Neural crest cell (in vitro differentiated cells): Measurements from ENCODE around the gene RPL12. TPM values are rescaled to one million over a fixed set of nuclear protein-coding genes. Genes with fewer than 3 reads are reported as not detected.

Source experiments
- DNase-seq: peaks from one replicate; pipeline ENCODE4 v3.0.0; 2021; ENCODE audit warnings: low read depth, mixed read lengths, low spot score
- H3K27ac Mint-ChIP-seq: one replicate; pipeline ENCODE4 v1.8.0; 2021; ENCODE audit warnings: mild to moderate bottlenecking, mixed read lengths; ENCODE audit not compliant: unreplicated experiment
- H3K27me3 Mint-ChIP-seq: 2 replicates; pipeline ENCODE4 v1.8.0; 2021; ENCODE audit warnings: low read depth, mild to moderate bottlenecking, mixed read lengths
- H3K36me3 Mint-ChIP-seq: 2 replicates; pipeline ENCODE4 v1.8.0; 2021; ENCODE audit warnings: low read depth, mild to moderate bottlenecking, mixed read lengths
- H3K4me1 Mint-ChIP-seq: 2 replicates; pipeline ENCODE4 v1.8.0; 2021; ENCODE audit warnings: mixed read lengths
- H3K4me3 Mint-ChIP-seq: one replicate; pipeline ENCODE4 v1.8.0; 2021; ENCODE audit warnings: mild to moderate bottlenecking, mixed read lengths
- H3K9me3 Mint-ChIP-seq: 2 replicates; pipeline ENCODE4 v1.8.0; 2021; ENCODE audit warnings: mixed read lengths
- total RNA-seq: library from RNA; stranded (reverse); gene quantifications from 2 replicates; pipeline ENCODE4 v1.2.1, GENCODE V29; 2021
- TF ChIP-seq, protein P1 (sequence below): fragments of 200-600 bp; sonication (generic); conservative IDR thresholded peaks from 2 replicates; pipeline ENCODE4 v1.5.0; 2021; ENCODE audit warnings: antibody characterized with exemption, mild to moderate bottlenecking

Gene RPL12
- total RNA-seq, 1 donor from 2014 or later: 1,131 TPM

DNA sequence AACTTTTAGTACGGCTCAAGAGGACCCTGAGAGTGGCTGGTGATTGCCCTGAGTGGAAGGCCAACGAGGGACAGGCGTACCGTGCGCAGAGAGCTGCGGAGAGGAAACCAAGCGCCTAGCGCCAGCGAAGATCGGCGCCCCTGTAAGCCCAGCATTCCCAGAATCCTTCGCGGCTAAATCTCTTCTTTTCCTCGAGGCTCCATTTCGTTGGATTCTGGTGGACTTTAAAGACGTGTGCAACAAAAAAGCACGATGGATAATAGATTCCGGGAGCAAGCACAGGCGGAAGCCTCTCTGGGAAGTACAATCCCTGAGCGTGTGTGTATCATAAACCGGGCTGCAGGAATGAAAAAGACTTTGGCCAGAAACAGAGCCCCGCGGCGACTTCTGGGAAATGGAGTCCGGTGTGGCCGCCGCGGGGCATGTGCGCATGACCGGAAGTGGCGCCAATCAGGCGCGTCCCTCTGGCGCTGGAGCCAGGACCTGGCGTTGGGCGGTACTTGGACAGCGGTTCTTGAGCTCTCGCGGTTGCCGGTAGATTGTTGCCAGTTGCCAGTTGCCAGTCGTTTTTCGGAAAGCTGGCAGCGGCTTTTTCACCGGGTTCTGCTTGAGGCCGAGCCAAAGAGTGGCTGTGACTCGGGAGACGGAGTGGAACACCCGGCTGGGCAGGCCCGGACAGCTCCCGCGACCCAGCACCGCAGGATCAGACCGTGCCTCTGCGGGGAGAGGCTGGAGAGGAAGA lies 27.1 kb downstream of the RPL12 start, which contains the start of gene ZNF79:
Gene ZNF79, plus strand, starts transcription at position 449 of the 742 bp plus-strand sequence. CDS start 406 bp downstream, outside the sequence.
- Mint-ChIP-seq H3K27ac (peak within 1 kb of the TSS; percentile 99), H3K4me3 (peak within 1 kb of the TSS; percentile 94), H3K27me3 (no peaks in the 10 kb centered on the region), H3K36me3 (peaks cover 4% of the 10 kb centered on the region), H3K4me1 (peaks cover 46% of the 10 kb centered on the region), H3K9me3 (no peaks in the 10 kb centered on the region)
- TF ChIP-seq, protein P1, sequence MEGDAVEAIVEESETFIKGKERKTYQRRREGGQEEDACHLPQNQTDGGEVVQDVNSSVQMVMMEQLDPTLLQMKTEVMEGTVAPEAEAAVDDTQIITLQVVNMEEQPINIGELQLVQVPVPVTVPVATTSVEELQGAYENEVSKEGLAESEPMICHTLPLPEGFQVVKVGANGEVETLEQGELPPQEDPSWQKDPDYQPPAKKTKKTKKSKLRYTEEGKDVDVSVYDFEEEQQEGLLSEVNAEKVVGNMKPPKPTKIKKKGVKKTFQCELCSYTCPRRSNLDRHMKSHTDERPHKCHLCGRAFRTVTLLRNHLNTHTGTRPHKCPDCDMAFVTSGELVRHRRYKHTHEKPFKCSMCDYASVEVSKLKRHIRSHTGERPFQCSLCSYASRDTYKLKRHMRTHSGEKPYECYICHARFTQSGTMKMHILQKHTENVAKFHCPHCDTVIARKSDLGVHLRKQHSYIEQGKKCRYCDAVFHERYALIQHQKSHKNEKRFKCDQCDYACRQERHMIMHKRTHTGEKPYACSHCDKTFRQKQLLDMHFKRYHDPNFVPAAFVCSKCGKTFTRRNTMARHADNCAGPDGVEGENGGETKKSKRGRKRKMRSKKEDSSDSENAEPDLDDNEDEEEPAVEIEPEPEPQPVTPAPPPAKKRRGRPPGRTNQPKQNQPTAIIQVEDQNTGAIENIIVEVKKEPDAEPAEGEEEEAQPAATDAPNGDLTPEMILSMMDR: peak; percentile 11
- peak; percentile 91 for DNase-seq

DNA sequence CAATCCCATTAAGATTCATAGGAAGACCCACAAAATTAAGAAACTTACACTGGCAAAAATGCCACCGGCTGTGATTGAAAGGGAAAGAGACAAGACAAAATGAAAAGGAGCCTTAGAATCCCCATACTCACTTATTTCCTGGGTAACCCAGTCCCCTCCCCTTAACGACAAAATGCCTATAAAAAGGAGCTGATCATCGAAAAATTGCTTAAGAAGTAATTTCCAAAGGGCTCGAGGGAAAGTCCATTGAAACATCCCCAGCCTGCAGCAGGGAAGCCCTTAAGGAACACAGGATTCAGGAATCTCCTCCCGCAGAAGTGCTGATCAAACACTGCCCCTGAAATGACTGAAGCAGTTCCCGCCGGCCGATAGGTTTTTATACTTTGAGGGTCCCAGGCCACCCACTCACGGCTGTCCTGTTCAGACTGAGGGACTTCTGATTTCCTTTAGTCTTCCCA lies 27.7 kb downstream of the RPL12 start:
- H3K27me3 Mint-ChIP-seq: no peaks in the 10 kb centered on the region
- TF ChIP-seq, protein P1: no peak
- peak overlapping the region; percentile 99 for H3K27ac Mint-ChIP-seq
- H3K9me3 Mint-ChIP-seq: no peaks in the 10 kb centered on the region
- H3K36me3 Mint-ChIP-seq: peaks cover 4% of the 10 kb centered on the region
- DNase-seq: no peak
- H3K4me3 Mint-ChIP-seq: peak overlapping the region; percentile 94
- peaks cover 46% of the 10 kb centered on the region for H3K4me1 Mint-ChIP-seq

DNA sequence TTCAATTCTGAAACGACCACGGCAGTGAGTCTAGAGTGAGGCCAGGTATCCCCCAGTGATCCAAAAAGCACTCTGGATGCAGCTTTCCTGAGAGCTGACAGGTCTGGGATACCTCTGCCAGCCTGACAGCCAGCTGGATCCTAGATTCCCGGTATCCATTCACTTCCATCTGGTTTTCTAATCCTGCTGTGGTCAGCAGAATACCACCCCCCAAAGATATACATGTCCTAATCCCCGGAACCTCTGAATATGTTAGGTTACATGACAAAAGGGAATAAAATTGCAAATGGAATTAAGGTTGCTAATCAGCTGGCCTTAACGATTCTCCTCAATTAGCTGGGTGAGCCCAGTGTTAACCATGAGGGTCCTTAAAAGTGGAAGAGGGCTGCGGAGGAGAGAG lies 28.4 kb downstream of the RPL12 start:
- TF ChIP-seq, protein P1: no peak
- Mint-ChIP-seq H3K4me3 (peak overlapping the region; percentile 94), H3K36me3 (peaks cover 4% of the 10 kb centered on the region), H3K27me3 (no peaks in the 10 kb centered on the region), H3K4me1 (peaks cover 46% of the 10 kb centered on the region), H3K27ac (peak overlapping the region; percentile 99), H3K9me3 (no peaks in the 10 kb centered on the region)
- no peak for DNase-seq

DNA sequence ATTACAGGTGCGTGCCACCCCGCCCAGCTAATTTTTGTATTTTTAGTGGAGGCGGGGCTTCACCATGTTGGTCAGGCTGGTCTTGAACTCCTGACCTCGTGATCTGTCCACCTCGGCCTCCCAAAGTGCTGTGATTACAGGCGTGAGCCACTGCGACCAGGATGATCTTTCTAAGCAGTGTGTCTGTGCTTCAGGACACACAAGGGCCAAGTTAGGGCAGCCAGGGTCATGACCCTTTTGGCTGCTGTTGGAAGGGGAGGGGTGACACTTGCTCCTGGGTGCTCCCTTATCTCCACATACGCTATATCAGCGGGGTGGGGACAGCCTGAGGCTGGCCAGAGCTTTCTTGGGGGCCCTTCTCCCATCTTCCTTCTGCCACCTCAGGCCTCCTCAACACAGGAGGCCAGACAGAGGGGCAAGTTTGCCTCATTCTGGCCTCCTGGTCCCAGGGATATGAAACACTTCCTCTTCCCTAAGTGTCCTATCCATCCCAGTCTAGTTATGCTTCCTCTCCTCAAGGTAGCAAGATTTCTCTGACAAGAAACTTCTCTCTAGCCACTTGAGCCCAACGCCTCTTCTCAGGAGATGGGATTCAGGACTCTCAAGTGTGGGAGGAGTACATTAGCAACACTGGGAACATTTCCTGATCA lies 28.9 kb downstream of the RPL12 start:
- H3K27me3 Mint-ChIP-seq: no peaks in the 10 kb centered on the region
- DNase-seq: no peak
- TF ChIP-seq, protein P1: no peak
- H3K4me3 Mint-ChIP-seq: peak overlapping the region; percentile 94
- H3K27ac Mint-ChIP-seq: peak overlapping the region; percentile 43
- H3K9me3 Mint-ChIP-seq: no peaks in the 10 kb centered on the region
- H3K4me1 Mint-ChIP-seq: peaks cover 46% of the 10 kb centered on the region
- H3K36me3 Mint-ChIP-seq: peaks cover 4% of the 10 kb centered on the region

DNA sequence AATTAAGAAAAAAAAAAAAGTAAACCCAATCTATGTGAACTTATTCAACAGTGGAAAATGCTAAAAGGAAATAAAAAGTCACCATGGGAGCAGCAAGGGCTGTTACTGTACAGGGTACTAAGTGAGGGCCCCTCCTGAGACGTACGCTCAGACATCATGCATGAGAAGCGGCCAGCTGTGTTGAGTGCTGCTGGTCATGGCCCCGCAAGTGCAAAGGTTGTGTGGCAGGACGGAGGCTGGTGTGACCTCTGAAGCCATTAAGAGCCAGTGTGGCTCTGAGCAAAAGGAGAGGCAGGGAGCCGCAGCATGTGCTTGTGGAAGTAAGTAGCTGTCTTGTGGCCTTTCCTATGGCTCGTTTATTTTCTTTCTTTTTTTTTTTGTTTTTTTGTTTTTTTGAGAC lies 30.1 kb downstream of the RPL12 start:
- Mint-ChIP-seq H3K27ac (no peak overlapping the region), H3K4me1 (peaks cover 40% of the 10 kb centered on the region), H3K9me3 (no peaks in the 10 kb centered on the region), H3K4me3 (no peak overlapping the region), H3K27me3 (no peaks in the 10 kb centered on the region), H3K36me3 (no peaks in the 10 kb centered on the region)
- DNase-seq: no peak
- TF ChIP-seq, protein P1: no peak
